SK-N-DZ (cell line): ENCODE measurements around the gene SLC22A1.

Source experiments
- DNase-seq: peaks from one replicate; pipeline ENCODE4 v3.0.0-alpha.2; 2015; ENCODE audit warnings: low spot score

Gene SLC22A1

GRCh38 chr6:160172704-160173103, 51.1 kb downstream of the SLC22A1 start:
- DNase-seq, result no peak

GRCh38 chr6:160173806-160174527, 52.4 kb downstream of the SLC22A1 start:
- DNase-seq, result no peak

GRCh38 chr6:160174681-160175080, 53.1 kb downstream of the SLC22A1 start:
- DNase-seq, result no peak

DNA sequence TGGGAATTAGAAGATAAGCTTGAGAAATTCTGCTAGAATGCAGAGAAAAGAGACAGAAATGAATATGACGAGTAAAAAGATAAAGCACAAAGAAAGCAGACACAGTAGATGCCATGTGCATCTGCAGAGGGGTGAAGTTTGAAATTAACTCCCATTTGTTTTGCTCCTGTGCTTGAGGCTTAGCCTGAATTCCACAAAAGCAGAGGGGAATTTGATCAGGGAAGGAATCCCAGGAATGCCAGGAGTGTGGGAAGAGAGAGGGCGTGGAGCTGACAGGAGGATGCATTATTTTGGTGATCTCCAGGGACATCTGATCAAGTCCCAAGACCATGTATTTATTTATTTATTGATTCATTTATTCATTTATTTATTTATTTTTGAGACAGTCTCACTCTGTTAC, 55.6 kb downstream of the SLC22A1 start:
- DNase-seq, result no peak

DNA sequence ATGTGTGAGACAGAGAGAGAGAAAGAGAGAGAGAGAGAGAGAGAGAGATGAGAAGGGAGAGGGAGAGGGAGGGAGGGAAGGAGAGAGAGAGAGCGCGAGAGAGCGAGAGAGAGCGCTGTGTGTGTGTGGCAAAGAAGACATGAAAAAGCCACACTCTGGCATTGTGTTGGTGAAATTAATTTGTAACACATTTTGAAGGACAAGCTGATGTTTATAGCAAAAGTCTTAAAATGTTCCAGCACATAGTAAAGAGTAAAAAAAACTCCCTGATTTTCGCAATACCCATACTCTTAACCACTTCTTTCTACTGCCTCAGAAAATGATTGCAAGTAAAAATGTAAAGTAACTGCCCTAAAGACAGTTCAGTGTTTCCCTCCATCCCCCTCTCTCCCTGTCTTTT, 56.7 kb downstream of the SLC22A1 start:
- no peak for DNase-seq

- DNase-seq, result no peak
These were observed 59.1 kb downstream of the SLC22A1 start for GRCh38 chr6:160180706-160181105.

DNA sequence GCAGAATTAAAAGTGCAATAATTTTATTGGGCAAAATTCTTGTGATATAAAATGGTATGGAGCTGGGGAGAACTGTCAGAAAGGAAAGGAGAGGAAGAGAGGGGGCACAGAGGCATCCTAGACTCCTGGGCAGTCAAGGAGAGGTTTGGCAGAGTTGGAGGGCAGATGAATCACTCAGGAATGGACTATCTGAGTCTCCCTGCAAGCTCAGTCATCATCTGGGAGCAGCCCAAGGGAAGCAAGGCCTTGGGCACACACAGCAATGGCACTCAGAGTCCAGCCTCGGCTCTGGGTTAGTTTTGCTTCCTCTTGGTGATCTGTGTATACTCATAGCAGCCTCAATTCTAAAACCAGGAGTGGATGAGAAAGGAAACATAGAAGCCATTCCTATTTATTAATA, 67.2 kb downstream of the SLC22A1 start:
- no peak for DNase-seq

DNA sequence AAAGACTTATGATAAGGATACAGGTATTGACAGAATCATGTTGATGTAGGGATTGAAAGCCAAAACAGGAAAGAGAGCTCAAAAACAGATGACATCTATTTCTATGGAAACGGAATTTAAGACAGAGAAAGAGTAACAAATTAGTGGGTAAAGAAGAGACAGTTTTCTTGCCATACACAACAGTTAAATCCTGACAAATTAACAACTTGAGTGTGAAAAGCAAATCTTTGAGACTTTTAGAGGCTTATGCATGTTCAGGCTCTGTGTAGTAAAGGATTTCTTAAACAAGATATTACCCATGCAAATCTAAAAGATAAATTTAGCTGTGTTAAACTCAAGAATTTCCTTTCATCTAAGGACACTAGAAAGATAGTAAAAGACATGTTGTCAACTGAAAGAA, 68.5 kb downstream of the SLC22A1 start:
- no peak for DNase-seq

DNA sequence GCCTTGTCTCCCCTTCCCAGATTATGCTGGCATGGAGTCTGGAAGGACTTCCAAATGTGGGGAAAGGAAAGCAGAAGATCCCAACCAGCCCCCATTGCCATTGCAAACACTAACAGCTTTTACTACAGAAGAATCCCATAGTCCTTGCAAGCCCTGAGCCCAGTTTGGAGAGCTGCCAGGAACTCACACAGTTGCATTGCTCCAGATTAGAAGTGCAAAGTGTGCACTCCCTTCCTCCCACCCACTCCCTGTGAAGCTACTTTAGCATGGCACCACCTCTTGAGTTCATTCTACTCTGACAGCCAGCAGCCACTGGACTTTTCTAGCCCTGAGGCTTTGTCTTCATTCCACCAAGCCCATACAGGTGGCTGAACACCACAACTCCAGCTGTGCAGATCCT, 69.4 kb downstream of the SLC22A1 start:
- no peak for DNase-seq

DNA sequence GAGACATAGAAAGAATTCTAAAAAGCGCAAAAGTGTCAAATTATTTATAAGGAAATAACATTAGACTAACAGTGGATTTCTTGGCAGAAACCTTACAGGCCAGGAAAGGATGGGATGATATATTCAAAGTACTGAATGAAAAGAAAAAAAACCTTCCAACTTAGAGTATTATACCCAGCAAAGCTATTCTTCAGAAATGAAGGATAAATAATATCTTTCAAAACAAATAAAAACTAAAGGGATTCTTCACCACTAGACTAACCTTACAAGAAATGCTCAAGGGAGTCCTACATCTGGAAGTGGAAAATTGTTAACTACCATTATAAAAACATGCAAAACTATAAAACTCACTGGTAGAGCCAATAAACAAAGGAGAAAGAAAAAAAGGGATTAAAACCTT, 71.2 kb downstream of the SLC22A1 start:
- DNase-seq, result no peak

DNA sequence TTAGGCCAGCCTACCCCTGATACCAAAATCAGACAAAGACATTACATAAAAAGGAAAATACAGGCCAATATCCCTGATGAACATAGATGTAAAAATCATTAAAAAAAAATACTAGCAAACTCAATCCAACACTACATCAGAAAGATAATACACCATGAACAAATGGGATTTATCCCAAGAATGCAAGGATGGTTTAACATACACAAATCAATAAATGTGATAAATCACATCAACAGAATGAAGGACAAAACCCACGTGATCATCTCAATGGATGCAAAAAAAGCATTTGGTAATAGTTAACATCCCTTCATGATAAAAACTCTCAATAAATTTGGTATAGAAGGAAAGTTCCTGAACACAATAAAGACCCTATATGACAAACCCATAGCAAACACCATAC, 73.2 kb downstream of the SLC22A1 start:
- DNase-seq, result no peak

DNA sequence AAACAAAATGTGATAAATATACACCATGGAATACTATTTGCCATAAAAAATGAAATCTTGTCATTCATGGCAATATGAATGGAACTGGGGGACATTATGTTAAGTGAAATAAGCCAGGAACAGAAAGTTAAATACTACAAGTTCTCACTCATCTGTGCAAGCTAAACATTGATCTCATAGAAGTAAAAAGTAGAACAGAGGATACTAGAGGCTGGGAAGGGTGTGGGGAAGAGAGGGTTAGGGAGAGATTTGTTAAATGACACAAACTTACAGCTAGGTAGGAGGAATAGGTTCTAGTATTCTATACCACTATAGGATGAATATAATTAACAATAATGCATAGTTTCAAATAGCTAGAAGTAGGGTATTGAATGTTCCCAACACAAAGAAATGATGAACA, 76.0 kb downstream of the SLC22A1 start:
- DNase-seq, result no peak

GRCh38 chr6:160198606-160199211, 77.1 kb downstream of the SLC22A1 start:
- no peak for DNase-seq

DNA sequence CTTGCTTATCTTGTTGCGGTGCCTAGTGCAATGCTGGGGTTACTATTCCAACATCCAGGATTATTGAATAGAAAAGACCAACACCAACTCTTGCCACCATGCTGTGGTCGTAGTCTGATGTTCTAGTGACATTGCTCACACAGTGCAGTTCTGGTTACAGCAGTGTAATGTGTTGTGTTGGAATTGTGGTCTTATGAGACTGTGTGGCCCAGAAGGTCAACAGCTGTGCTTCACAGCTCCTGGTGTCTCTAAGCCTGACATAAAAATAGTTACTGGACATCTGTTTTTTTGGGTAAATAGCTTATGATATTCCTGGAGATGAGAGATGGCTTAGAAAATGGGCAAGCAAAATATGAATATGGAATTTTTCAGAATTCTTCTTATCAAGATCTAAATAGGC, 79.4 kb downstream of the SLC22A1 start:
- DNase-seq, result no peak

- no peak for DNase-seq
These were observed 80.8 kb downstream of the SLC22A1 start for GRCh38 chr6:160202411-160202810.

DNA sequence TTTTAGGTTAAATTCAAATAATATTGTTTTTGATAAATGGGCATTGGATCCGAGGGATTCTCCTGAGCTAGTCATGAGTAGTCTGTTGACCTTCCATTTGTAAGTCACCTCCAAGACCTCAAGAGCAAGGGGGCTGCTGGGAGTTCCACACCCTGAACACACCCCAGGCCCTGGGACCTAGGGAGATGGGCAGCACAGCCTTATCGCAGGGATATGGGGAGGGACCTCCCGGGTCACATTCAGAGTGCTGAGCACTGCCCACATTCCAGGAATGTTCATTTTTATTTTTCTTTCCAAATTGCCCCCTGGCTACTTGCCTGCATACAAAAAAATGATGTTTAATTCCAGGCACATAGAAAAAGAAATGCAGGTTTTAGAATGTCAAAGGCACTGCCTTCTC, 81.5 kb downstream of the SLC22A1 start:
- DNase-seq, result no peak

DNA sequence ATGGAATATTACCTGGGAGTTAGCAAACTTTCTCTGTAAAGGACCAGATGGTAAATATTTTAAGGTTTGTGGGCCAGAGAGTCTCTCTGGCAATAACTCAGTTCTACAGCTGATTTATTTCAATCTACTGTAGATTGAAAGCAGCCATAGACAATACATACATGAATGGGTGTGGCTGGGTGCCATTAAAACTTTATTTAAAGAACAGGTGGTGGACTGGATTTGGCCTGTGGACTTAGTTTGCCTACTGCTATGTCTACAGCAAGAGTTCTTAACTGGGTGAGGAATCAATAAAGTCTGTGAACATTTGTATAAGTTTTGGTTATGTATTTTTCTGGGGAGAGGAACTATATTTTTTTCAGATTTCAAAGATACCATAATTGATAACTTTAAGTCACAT, 81.9 kb downstream of the SLC22A1 start:
- no peak for DNase-seq

DNA sequence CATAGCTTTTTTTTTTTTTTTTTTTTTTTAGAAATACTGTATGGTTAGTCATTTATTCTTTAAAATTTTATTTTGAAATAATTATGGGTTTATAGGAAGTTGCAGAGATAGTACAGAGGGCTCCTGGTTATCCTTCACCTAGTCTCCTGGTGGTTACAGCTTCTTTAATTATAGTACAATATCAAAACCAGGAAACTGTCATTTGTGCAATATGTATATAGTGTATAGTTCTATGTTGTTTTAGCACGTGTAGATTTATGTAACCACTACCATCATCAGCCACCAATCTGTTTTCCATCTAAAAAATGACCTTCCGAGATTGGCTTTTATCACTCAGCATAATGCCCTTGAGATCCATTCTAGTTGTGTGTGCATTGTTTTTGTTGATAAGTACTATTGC, 82.3 kb downstream of the SLC22A1 start:
- no peak for DNase-seq

DNA sequence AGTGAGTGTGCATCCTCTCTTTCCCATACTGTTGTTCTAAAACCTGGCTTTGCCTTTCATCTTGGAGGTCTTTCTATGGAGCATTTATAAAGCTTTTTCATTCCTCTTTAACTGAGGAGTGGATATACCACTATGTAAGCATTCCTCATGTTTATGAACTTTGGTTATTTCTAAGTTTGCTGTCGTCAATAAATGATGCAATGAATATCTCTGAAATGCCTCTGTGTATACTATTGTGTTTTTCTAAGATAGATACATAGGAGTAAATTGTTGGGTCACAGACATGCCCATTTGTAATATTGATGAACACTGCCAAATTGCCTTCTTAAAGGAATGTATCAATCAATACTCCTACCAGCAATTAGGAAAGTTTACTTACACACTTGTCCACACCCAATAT, 83.1 kb downstream of the SLC22A1 start:
- no peak for DNase-seq

GRCh38 chr6:160207618-160208017, 86.0 kb downstream of the SLC22A1 start:
- DNase-seq, result no peak
